NCI-H226 (cell line): ENCODE results near the gene PTGDS.

Experiments used
- DNase-seq: peaks from one replicate; pipeline ENCODE4 v3.0.0-alpha.2; 2015

Gene PTGDS

GRCh38 chr9:136977223-136977622 is at the start of gene PTGDS:
Gene PTGDS, plus strand, starts transcription at chr9:136977504. Its CDS starts 75 bp downstream, at chr9:136977579.
- DNase-seq, result no peak

- no peak for DNase-seq
Observed at GRCh38 chr9:136928591-136928990, 48.7 kb upstream of the PTGDS start.

- no peak for DNase-seq
Observed at GRCh38 chr9:136930014-136930413, 47.3 kb upstream of the PTGDS start.

- no peak for DNase-seq
Observed at GRCh38 chr9:136931611-136932130, 45.6 kb upstream of the PTGDS start.

GRCh38 chr9:136934277-136934676 is 43.0 kb upstream of the PTGDS start:
- no peak for DNase-seq

GRCh38 chr9:136935651-136936050 is 41.7 kb upstream of the PTGDS start:
- no peak for DNase-seq

GRCh38 chr9:136936645-136937170 is 40.6 kb upstream of the PTGDS start:
- DNase-seq, result no peak

- DNase-seq, result no peak
Observed at GRCh38 chr9:136937186-136938001, 39.9 kb upstream of the PTGDS start.

GRCh38 chr9:136939431-136939995 is 37.8 kb upstream of the PTGDS start:
- DNase-seq, result no peak

GRCh38 chr9:136939996-136940525 is 37.2 kb upstream of the PTGDS start:
- no peak for DNase-seq

- no peak for DNase-seq
Observed at GRCh38 chr9:136940526-136941230, 36.6 kb upstream of the PTGDS start.

GRCh38 chr9:136941231-136942111 is 35.8 kb upstream of the PTGDS start:
- no peak for DNase-seq

- DNase-seq, result no peak
Observed at GRCh38 chr9:136942112-136942880, 35.0 kb upstream of the PTGDS start.

GRCh38 chr9:136942881-136943230 is 34.4 kb upstream of the PTGDS start:
- DNase-seq, result no peak

GRCh38 chr9:136943291-136944211 is 33.8 kb upstream of the PTGDS start:
- no peak for DNase-seq

- DNase-seq, result peak; percentile 20
Observed at GRCh38 chr9:136944212-136944518, 33.1 kb upstream of the PTGDS start.

- DNase-seq, result peak; percentile 86
Observed at GRCh38 chr9:136944519-136945332, 32.6 kb upstream of the PTGDS start, which contains the start of the genes C8G and FBXW5. Gene C8G, plus strand, starts transcription at chr9:136945243. Its CDS starts 78 bp downstream, at chr9:136945321. Gene FBXW5, minus strand, starts transcription at chr9:136944738. Its CDS starts 655 bp downstream, at chr9:136944083.

- no peak for DNase-seq
Observed at GRCh38 chr9:136945333-136946227, 31.7 kb upstream of the PTGDS start.
